Stimulated activated CD4-positive, alpha-beta T cell treated with anti-CD3 and anti-CD28 coated beads, Interleukin-12 subunit alpha, Interleukin-12 subunit beta, amount 100 ng/mL, for 4 hours (primary cell): ENCODE measurements around the gene PTGIR.

ENCODE experiments used
- DNase-seq: peaks from one replicate; pipeline ENCODE4 v3.0.0-alpha.2; 2020

Gene PTGIR

DNA sequence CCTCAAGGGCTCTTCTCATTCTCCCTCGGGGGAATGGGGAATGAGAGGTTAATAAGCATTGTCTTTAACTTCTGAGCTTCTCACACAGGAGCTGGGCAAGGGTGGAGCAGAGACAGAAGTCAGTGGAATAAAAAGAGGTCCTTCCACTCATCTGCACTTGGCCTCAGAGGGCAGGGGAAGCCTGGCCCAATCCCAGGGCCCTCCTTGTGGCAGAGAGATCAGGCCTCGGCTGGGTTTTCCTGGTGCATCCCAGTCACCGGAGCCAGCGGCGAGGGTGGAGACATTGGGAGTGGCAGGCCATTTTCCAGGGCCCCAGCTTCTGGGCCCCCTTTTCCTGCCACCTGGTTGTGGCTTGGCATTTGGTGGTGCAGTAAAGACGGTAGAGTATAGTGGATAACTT, 13.1 kb downstream of the PTGIR start:
- no peak for DNase-seq

DNA sequence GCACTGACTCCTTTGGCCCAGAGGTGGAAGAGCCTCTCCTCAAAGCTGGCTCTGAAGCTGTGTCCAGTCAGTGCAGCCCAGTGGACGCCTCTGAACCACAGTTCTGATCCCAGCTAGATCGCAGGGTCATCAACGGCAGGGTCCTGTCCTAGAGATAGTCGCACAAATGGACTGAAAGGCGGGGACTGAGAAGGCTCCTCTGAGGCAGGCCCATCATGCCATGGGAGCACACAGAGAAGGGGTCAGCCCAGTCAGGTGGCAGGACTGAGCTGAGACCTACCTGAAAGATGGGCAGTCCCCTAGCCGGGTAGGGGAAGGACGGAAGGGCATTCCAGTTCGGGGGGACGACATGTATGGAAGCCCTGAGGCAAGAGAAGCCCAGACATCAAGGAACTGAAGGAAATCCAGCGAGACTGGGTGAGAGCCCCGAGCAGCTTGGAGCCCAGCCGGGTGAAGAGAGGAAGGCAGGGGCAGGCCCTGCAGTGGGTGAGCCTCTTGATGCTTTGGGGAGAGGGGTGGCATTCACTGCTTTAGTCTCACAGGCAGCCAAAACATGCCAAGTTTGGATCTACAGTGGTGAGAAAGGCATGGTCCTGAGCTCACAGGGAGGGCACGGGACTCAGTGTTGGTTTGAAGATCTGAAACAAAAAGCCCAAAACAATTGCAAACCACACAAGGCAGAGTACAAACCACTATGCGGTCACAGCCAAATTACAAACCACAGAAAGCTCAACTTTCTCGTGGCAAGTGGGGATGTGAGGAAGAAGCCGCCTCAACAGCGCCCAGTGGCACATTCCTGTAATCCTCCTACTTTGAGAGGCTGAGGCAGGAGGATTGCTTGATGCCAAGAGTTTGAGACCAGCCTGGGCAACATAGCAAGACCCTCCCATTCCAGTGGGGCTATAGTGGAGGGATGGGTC, 13.8 kb downstream of the PTGIR start:
- no peak for DNase-seq

DNA sequence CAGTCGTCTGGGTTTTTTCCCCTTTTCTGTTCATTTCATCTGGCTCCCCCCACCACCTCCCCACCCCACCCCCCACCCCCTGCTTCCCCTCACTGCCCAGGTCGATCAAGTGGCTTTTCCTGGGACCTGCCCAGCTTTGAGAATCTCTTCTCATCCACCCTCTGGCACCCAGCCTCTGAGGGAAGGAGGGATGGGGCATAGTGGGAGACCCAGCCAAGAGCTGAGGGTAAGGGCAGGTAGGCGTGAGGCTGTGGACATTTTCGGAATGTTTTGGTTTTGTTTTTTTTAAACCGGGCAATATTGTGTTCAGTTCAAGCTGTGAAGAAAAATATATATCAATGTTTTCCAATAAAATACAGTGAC, 14.5 kb downstream of the PTGIR start:
- DNase-seq: no peak

DNA sequence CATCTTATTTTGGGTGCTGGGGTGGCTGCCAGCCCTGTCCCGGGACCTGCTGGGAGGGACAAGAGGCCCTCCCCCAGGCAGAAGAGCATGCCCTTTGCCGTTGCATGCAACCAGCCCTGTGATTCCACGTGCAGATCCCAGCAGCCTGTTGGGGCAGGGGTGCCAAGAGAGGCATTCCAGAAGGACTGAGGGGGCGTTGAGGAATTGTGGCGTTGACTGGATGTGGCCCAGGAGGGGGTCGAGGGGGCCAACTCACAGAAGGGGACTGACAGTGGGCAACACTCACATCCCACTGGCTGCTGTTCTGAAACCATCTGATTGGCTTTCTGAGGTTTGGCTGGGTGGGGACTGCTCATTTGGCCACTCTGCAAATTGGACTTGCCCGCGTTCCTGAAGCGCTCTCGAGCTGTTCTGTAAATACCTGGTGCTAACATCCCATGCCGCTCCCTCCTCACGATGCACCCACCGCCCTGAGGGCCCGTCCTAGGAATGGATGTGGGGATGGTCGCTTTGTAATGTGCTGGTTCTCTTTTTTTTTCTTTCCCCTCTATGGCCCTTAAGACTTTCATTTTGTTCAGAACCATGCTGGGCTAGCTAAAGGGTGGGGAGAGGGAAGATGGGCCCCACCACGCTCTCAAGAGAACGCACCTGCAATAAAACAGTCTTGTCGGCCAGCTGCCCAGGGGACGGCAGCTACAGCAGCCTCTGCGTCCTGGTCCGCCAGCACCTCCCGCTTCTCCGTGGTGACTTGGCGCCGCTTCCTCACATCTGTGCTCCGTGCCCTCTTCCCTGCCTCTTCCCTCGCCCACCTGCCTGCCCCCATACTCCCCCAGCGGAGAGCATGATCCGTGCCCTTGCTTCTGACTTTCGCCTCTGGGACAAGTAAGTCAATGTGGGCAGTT, 15.1 kb downstream of the PTGIR start:
- no peak for DNase-seq

DNA sequence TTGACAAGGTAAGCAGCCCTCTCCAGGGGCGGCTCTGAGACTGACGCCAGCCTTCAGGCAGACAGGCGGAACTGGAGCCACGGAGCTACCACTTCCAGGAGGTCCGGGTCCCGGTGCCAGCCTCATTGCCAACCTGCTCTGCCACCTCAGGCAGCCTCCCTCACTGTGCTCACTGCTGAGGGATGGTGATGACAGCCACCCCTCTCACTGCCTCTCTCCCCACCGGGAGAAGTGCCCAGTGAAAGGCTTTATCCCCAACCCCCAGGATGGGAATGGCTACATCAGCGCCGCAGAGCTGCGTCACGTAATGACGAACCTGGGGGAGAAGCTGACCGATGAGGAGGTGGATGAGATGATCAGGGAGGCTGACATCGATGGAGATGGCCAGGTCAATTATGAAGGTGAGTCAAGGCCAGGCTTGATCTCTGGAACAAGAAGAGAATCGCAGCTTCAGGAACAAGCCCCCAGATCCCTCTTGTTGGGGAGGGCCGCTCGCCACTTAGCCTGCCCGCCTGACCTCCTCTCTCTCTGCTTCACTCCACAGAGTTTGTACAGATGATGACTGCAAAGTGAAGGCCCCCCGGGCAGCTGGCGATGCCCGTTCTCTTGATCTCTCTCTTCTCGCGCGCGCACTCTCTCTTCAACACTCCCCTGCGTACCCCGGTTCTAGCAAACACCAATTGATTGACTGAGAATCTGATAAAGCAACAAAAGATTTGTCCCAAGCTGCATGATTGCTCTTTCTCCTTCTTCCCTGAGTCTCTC, 16.1 kb downstream of the PTGIR start:
- no peak for DNase-seq

DNA sequence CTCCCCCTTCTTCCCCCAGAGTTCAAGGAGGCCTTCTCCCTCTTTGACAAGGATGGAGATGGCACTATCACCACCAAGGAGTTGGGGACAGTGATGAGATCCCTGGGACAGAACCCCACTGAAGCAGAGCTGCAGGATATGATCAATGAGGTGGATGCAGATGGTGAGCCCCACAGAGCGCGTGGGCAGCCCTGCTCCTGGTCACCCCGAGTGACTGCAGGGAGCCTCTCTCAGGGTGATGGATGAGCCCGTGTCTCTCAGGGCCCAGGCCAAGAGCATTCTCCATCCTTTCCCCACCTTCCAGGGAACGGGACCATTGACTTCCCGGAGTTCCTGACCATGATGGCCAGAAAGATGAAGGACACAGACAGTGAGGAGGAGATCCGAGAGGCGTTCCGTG, 16.7 kb downstream of the PTGIR start:
- no peak for DNase-seq

DNA sequence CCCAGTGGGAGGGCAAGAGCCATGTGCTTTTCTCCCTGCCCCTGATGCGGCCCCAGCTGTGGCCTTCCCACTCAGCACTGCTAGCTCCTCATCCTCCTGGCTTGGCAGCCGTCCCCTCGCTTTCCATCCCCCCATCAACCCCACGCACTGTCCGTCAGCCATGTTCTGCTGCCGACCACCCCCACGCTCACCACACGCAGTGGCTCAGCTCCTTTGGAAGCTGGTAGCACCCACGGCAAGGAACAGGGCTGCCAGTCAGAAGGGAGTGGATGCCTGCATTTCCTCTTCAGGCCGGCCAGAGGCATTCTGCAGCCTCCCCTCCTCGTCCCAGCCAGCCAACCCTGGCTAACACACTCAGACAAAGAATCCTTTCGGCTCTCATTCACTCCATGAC, 17.4 kb downstream of the PTGIR start:
- no peak for DNase-seq

DNA sequence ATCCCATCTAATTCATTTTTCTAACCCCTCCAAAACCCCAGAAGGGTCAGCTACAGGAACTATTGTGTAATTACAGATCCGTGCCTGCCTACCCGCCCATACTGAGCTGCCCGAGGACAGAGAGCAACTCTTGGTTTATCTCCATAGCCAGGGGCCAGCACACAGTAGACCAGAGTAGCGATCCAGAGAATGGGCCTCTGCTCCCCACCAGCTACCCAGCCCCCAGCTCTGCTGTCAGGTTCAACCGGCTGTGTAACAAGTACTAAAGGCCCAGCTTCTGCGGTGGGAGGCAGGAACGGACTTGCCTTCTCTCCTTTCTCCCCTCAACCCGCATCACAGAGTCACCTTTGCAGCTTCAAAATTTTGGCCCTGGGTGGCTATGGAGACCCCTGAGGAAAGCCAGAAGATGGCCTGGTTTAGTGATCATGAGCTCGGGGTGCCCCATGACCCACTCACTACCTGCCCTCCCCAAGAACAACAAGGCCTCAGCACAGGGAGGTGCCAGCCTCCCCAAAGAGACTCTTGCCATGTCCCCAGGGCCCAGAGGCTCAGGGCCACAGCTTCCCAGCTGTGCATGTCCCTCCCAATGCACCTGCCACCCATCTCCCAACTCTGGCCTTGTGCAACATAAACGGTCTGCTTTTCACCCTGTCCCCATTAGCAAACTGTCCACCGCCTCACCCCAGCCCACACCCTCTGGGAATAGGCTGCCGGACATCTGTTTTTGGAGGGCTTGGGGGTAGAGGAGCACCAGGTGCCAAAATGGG, 18.0 kb downstream of the PTGIR start:
- no peak for DNase-seq

DNA sequence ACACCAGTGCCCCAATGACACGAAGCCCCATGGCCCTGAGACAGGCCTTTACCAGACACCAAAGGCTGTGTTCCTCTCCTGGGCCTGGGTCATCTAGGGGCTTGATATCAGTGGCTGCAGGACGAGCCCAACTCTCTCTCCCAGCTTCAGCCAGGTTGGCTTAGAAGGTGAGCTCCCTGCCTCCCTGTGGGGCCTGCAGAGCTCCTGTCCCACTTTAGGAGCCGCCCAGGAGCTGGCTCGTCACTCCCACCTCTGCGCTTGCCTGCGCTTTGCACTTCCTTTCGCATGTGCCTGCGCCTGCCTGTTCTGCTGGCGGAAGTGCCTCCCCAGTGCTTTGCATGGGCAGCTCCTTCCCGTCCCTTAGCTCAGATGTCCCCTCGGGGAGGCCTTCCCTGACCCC, 18.9 kb downstream of the PTGIR start:
- no peak for DNase-seq

DNA sequence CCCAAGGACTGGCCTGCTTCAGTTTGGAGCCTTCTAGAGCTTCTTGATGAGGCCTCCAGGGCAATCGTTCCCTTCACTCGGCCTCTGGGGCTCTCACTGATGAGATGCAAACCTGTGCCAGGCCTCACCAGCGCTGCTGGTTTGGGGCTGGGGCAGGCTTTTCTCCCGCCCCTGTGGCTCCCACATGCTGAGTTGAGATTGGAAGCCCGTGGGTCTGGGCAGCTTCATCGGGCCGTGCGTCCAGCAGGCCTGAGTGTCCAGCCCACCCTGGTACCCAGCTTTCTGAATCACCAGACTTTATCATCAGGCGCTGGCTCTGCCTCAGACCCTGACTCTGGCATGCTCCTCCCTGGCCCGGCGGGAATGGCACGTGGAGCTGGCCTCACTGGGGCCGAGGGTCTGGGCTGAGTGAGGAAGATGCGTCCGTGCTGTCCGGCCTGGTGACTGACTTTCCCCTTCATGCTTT, 19.5 kb downstream of the PTGIR start:
- no peak for DNase-seq

DNA sequence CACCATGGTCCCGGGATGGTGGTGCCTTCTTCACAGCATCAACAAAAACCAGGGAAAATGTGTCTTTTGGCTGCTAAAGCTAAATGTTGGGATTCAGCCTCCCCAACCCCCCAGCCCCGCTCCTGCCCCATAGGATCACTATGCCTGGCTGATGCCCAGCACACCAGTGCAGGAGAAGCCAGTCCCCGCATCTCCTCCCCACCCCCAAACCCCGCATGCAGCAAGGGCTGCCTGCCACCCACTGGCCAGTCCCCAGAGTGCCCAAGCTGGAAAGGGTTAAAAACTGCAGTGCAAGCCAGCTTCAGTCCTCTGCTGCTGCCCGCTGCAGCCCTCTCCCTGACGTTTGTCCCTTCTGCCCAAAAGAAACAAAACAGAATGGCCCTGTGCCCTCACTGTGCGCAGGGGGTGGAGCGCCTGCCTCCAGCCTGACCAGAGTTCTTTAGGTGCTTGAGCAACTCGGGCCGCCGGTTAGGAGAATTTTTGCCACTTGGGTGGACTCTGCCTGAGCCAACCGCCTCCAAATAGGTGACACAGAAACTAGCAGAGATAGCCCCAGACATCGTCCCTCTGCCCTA, 20.0 kb downstream of the PTGIR start:
- no peak for DNase-seq

DNA sequence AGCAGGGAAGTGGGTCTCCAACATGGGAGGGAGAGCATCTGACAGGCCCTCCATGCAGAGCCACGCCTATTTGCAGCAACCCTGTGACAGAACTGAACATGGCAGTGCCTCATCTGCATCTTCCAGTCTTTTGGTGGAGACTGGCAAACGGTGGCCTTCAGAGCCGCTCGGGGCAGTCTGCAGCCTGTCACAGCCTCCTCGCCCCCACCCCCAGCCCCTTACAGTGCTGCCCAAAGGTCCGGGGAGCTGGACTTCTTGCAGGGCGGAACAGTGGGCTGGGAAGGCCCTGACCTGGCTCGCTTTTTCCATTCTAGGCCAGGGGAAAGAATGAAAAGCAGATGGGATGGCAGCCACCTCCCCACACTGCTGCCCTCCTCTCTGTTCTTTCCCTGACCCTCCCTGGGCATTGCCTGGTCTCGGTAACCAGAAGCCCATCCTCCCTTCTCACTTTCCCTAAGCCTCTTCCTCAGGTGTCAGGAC, 21.1 kb downstream of the PTGIR start:
- no peak for DNase-seq

DNA sequence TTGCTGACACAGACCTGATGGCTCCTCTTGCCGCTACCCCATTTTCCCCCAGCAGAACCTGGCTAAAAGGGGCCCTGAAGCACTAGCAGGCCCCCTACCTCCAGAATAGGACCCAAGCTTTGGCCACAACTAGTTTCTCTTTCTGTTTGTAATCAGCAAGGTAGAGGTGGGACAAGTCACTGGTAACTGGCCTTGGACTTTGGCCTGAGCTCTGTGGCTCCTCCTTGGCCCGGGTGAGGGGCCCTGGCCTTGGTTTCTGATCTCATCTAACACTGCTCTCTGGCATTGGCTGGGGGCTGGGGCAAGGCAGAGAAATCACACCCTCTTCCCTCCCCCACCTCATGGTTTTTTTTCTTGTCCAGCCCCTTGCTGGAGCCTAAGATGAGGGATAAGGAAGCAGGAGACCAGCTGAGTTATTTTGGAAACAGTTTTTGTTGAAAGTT, 21.7 kb downstream of the PTGIR start:
- no peak for DNase-seq

DNA sequence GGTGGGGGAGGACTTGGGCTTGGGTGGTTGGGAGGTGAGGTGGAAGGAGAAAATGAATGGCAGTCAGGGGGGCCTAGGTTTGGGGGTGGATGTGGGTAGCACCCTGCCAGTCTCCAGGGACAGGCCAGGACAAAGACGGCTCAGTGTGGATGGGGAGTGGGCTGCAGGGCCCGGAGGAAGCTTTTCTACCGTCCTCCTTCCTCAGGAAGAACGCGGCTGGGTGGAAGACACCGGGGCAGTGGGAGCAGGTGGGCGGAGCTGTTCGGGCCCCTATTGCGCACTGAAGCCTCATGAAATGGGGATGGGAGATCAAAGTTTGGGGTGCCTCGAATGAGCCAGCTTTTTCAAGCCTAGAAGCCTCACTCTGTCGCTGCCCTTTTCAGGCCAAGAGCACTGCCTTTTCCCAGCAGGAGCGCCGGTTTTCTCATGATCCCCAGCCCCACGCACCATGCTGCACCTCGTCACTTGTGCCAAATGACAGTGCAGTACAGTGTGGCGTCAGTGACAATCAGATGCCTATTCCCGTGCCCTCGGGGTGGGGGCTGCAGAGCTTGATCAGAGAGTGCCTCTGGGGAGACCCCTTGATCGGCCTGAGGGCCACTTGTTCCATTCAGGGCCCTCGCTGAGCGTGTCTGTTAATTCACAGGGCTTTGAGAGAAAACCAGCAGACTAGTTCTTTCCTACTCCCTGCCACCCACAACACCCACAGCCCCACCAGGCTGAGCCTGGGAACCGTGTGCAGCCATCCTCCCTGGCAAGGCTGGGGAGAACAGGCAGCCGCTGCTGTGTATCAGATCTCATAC, 22.3 kb downstream of the PTGIR start:
- peak; percentile 55 for DNase-seq

DNA sequence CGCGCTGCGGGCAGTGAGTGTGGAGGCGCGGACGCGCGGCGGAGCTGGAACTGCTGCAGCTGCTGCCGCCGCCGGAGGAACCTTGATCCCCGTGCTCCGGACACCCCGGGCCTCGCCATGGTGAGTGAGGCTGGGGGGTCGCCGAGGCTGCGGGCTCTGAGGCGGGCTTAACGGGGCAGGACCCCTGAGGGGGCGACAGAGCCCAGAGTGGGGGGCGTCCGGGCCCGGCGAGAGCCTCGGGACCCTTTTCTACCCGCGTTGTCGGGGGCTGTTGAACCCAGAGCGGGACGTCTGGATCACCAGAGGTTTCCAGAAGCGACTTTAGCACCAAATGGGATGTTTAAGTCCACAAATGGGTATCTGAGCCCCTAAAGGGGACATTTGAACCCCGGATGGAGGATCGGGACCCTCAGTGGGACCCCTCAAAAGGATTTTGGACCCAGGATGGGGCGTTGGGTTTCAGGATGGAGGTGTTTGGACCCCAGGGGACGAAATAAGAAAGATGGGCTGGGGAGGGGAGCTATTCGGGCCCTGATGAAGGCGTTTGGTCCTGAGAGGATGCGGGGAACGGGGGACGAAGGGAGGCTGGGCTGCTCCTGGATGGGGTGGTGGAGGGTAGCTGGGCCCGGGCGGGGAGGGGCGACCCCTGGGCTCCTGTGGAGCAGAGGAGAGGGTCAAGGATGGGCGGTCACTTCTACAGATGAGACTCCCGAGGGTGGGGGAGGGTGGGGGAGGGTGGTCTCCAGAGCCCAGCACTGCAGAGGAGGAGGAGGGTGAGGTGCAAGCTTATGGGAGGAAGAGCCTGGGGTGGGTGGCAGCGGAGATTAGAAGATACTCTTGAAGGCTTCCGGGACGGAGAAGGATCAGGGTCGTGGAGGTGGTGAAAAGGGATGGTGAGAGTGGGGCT, 23.3 kb downstream of the PTGIR start, which contains the start of gene CALM3:
TSS of gene CALM3 (plus strand) at position 13 of the 907 bp plus-strand sequence. CDS start at position 118, 105 bp downstream.
- no peak for DNase-seq

DNA sequence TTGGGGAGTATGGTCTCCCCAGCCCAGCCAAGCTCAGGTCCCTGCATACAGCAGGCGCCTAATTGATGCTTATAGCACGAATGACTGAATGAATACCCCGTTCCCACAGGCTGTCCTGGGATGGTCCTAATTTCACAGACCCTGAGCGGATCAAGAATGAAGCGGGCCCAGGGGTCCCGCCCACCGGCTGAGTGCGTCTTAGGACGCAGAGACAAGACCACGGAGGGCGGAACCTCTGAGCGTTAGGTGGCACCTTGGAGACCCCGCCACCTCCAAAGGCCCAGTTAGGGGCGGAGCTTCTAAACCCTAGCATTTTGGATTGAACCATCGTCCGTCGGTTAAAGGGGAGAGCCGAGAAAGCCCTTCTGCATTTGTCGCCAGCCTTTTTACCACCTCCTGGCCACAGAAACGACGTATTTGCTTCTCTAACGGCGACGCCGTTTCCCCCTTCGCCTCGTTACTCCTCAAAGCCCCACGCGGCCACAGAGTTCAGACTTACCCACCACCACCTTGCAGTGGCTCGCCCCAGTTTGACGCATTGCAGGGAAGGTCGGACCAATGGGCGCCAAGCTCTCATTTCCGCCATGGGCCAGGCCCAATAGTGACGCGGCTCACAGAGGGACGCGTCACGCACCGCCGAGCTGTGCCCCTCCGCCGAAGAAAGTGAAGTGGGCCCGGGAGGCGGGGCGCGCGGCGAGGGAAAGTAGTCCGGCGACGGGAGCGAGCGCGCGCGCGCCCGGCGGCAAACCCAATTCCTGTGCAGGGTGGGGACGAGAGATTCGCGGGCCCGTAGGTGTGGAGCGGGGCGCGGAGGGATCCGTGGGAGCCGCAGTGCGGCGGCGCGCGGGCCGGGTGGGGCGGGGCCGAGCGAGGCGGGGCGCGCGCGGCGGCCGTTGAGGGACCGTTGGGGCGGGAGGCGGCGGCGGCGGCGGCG, 24.2 kb downstream of the PTGIR start:
- DNase-seq: peak; percentile 98

DNA sequence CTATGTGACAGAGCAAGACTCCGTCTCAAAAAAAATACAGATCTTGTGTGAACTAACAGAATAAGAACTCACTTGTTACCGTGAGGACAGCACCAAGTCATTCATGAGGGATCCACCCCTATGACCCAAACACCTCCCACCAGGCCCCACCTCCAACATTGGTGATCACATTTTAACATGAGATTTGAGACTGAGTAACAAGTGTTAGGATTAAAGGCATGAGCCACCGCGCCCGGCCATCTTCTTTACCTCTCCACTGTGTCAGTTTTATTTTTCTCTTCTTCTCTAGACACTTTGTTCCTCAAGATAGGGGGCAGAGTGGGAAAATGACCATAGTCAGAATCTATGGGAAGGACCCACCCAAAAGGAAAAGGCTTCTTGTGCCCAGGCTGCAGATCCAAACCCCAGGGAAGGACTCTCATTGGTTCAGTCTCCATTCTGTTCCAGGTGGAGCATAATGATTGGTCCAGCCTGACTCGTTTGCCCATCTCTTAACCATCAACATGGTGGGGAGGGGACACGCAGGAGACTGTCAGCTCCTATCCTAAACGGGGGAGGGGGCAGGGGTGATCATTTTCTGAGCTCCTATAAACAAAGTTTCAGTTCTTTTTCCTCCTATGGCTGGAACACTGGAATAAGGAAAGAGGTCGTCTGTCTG, 25.0 kb downstream of the PTGIR start:
- no peak for DNase-seq
